NK-92 (cell line): ENCODE data around the gene FOXN4.
"Not testable (repeated sequence)": the region's sequence is repeated elsewhere in the genome, so short reads cannot be mapped to it uniquely, and the experiment has no call there.

ENCODE experiments used
- DNase-seq: peaks from one replicate; lab custom pipeline; 2025; ENCODE audit not compliant: unreplicated experiment; lab: John Stamatoyannopoulos, UW

The FOXN4 gene, protein sequence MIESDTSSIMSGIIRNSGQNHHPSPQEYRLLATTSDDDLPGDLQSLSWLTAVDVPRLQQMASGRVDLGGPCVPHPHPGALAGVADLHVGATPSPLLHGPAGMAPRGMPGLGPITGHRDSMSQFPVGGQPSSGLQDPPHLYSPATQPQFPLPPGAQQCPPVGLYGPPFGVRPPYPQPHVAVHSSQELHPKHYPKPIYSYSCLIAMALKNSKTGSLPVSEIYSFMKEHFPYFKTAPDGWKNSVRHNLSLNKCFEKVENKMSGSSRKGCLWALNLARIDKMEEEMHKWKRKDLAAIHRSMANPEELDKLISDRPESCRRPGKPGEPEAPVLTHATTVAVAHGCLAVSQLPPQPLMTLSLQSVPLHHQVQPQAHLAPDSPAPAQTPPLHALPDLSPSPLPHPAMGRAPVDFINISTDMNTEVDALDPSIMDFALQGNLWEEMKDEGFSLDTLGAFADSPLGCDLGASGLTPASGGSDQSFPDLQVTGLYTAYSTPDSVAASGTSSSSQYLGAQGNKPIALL

DNA sequence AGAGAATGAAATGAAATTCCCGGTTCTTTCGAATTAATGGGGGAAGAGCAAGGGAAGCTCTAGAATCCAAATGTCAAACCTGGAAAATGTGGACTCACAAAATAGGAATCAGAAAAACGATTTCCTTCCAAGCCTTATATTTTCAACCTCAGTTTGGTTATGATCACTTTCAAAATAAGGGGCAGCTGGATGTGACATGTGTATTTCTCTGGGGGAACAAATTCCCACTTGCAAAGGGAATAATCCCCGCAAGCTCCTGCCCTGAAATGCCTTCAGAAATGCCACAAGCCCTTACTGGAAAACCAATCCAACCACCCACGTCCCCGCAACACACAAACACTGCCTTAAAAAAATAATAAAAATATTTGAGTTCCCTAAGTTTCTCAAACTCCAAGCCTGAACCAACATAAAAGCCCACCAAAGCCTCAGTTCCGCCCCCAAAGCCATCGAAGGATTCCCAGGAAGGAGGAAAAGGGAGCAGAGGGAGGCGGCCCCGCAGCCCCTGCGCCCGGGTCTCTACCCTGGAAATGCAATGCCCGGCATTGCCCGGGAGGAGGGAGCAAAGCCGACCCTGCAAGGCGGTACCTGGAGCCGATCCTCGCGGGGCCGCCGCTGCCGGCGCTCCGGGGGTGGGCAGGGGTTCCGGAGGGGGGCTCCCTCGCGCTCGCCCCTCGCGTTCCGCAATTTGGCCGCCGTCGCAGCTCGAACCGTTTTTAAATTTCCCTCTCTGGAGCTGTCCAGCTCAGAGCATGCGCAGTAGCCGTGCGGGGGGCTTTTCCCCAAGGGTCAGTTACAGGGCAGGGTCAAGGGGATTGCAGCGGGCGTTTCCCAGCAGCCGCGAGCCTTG, at the start of gene FOXN4:
Gene FOXN4 (minus strand): TSS at position 751 of the 847 bp plus-strand sequence. CDS start 963 bp downstream, outside the sequence.
- no peak for DNase-seq

DNA sequence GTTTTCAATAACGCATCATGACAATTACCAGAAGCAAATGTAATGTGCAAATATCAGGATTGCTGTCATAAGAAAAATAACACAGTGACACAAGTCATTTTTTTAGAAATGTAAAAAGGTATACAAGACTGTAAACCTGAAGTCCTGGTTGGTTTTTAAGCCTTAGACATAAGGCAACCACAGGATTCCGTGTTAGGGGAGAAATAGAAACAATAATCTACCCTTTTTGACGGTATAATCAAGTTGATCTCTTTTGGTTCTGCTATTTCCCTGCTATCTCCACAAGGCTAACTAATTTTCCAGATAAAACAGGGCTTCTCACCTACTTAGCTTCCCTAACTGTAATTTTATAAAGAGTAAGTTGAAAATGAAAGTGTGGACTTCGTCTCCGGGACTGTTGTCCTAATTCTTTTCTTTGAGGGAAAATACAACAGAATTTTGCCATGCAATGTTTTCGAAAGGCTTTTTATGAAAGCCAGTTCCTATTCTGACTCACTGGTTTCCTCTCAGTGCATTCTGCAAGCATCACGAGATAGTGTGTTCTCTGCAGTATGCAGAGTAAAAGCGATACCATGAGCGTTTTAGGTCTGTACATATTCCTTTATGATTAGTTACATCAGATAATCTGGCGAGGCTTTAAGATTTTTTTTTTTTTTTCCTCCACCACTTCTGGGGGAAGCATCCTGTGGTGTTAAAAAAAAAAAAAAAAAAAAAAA, 49.2 kb upstream of the FOXN4 start:
- no peak for DNase-seq

DNA sequence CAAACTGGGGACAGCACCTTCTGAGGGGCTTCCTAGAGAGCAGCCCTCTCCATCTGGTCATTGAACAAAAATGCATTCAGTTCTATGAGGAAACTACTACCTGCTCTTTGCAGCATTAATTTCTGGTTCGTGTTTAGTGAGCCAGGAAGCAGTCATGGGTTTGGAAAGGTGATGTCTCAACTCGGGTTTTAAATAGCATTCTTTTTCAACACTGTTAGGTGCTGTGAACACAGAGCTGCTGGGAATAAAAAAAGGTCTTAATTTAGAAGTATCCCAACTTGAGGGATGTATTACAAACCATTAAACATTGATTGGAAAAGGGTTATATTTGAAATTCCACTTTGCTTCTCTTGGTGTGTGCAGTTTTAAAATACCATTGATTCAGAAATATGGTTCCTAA, 47.9 kb upstream of the FOXN4 start:
- no peak for DNase-seq

DNA sequence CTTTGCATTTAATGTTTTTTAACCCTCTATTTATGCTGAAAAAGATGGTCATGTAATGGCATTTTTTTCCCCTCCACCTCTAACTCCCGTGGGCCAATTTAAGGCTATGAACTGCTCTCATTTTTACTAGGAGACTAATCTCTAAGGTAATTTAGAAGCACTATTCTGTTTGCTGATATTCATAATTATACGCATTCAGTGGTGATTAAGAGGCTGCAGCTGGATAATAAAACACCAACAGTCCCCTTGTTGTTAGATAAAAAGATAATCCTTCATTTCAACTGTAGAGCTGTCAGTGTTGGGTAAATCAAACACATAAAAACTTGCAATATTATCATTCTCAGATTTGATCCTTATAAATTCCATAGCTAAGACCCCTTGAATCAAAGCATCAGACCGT, 47.5 kb upstream of the FOXN4 start:
- no peak for DNase-seq

DNA sequence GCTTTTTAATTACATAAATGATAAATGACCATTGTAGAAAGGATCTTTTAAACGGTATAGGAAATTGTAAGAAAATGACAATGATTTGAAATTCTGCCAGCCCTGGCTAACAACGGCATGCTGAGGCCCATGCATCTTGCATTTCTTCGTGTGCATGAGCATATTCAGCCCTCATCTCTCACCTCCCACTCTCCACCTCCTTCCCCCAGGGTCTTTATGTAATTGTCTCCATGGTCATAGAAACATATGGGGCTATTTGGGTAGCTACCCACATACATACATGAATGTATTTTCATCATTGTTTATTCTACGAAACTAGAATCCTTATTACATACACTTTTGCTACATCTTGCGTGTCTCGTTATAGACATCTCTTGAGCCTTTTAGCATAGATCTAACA, 43.1 kb upstream of the FOXN4 start:
- DNase-seq: no peak

DNA sequence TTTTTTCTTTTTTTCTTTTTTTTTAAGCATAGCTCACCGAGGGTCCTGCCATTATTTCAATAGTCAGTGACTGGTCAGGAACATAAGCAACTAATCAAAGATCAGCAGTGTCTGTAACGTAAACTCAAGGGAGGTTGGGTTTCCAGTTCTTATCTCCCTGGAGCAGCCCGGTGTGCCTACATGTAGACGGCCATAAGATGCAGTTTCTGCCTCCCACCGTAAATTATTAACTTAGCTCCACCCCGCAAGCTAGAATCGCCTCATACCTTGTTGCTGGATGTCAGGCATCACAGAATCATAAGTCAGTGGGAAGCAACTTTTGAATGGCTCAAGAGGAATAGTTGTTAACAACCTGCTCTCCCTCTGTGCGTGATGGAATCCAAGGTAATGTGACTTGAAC, 38.5 kb upstream of the FOXN4 start, which contains the start of gene MYO1H:
Gene MYO1H (plus strand): TSS at position 312 of the 400 bp plus-strand sequence. CDS start 61 bp downstream, at position 373.
- DNase-seq: no peak

DNA sequence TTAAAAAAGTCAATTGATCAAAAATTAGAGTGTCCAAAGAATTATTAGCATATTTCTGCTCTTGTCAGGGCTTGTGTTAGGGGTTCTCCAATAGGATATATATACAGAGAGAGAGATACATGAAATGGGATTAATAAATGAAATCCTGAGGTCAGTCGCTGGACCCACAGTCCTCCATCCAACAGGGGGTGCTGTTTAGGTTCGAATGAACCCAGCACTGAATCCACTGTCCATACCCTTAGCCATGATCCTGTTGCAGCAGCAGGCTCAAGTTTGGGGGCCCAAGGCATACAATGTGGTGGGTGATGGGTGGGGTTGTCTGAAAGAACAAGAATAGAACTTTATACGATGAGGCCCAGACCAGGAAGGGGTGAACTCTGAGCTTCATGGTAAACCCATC, 37.8 kb upstream of the FOXN4 start:
- no peak for DNase-seq

DNA sequence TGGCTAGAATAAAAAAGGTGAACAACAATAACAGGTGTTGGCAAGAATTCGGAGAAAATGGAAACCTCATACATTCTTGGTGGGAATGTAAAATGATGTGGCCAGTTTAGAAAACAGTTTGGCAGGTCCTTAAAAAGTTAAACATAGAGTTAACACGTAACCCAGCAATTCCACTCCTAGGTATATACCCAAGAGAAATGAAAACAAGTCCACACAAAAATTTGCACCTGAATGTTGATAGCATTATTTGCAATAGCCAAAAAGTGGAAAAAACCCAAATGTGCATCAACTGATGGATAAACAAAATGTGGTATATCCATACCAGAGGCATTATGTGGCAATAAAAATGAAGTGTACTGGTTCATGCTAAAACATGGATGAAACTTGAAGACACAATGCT, 36.3 kb upstream of the FOXN4 start:
- DNase-seq: no peak

DNA sequence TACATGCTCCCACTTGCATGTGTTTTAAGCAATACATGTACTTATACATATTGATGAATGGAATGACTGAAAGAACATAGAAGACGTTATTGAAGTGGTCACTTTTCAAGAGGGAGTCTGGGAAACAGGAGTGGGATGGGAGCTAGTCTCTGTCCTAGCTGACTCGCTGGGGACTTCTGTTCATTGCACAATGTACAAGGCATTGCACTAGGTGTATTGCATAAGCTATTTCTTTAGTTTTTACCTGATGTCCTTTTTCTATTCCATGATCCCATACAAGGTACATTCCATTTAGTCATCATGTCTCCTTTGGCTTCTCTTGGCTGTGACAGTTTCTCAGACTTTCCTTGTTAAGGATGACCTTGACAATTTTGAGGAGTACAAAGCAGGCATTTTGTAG, 34.6 kb upstream of the FOXN4 start:
- DNase-seq: no peak

DNA sequence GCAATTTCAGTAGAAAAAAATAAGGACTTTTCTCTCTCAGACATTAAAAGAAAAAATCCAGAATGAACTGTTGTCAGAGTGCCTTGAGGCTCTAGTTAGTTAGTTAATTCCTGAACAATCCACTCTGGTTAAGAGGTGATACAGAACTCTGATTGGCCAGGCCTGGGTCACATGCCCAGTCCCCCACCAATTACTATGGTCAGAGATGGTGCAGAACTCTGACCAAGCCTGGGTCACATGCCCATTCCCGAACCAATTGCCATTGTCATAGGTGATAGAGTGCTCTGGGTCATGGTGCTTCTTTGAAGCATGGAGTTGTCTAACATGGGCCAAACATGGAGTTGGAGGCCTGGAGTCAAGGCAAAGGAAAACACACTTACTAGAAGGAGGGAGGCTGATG, 27.5 kb upstream of the FOXN4 start:
- no peak for DNase-seq

DNA sequence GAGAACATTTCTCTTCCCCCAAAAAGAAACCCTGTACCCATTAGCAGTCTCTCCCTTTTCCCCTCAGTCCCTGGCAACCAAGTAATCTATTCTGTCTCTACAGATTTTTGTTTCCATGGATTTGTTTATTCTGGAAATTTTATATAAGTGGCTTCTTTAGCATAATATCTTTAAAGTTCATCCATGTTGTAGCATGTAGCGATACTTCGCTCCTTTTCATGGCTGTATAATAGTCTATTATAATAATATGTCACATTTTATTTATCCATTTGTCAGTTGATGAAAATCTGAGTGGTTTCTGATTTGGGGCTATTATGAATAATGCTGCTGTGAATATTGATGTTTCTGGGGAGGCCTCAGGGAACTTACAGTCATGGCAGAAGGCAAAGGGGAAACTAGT, 25.8 kb upstream of the FOXN4 start:
- no peak for DNase-seq

DNA sequence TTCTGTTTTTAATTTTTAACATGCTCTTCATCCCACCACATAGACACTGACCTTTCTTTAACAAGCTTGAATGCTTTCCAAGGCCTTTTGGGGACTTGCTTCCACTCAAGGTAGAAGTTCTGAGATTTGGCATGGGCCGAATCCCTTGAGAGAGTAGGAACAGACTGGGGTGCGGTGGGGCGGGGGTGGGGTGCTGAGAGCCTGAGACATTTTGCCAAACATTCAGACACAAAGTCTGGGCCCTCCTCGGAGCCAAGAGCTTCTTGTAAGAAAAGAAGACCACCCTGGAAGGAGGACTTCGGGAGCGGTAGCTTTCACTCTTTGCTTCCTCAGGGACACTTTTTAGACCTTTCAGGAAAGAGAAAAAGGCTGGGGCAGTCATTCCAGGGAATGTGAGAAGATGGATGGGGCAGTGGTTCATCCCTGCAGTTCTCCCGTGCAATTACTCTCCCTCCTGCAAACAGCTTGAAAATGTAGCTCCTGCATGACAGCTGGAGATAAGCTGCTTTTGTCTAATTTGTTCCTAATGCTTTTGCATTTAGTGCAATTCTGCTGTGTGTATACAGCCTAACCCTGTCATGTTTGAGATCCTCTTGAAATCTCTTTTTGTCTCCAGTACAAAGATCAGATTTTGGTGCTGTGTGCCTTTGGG, 22.3 kb upstream of the FOXN4 start:
- DNase-seq: no peak

DNA sequence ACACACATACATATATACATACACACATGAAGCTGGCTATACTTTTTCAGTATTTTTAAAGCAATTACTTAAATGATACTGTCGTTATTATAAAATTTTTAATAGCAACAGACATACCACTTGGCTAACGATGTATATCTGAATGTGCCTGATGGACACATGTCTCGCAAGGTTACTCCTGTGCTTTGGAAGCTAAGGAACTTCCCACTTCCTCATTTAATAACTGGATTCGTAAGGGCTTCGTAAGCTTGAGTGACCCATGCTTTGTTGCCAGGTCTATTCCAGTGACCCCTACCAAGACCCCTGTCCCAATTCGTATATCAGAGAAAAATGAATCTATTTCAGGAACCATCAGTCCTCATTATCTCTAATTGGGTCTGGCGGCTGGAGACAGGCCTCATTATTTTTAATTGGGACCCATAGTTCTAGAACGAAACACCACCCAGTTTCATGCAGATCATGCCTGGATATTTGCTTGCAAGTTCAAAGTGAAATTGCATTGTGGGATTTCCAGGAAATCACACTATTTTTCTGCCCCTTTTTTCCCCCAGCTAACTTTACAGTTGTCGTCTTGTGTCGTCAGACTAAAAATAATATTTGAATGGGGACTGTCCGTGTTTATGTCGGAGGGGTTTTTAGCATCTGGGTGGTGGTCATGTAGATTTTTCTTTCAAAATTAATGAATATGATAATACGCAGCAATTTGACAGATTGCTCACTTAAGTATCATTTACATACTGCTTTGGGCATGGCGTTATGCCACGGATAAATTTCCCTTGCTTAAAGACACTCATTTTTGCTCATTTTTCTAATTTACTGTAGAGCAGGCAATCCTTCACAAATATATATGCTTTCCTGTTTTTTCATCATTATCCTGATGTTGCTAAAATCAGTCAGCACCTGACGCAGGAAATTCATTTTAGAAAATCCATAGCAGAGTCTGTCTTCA, 21.5 kb upstream of the FOXN4 start:
- DNase-seq: no peak

DNA sequence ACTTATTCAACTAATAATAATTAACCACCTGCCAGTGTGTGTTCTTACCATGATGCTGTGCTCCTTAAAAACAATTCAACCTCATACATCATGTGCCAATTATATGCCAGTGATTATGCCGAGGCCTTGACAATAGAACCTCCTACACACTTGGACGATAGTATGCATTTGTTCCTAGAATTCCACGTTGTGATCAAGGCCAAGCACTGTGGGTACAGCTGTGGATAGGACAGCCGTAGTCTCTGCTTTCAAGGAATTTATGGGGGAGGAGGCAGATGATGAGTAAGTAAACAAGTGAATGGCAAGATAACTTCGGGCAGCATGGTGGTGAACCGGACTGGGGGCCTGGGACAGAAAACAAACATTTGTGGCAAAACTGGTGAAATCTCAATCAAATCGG, 20.6 kb upstream of the FOXN4 start:
- no peak for DNase-seq

DNA sequence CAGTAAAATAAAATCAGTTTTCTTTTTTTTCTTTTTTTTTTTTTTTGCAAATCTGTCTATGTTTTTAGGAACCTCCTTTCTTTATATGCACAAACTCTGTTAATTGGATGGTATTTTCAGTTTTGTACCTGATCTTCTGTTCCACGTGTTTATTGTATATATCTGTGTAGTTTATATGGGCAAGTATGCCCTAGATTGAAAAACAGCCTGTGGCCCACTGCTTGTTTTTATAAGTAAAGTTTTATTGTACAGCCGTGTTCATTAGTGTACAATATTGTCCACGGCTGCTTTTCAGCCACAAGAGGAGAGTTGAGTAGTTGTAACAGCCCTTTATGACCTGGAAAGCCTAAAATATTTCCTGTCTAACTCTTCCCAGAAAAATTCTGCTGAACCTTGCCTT, 19.9 kb upstream of the FOXN4 start:
- no peak for DNase-seq

DNA sequence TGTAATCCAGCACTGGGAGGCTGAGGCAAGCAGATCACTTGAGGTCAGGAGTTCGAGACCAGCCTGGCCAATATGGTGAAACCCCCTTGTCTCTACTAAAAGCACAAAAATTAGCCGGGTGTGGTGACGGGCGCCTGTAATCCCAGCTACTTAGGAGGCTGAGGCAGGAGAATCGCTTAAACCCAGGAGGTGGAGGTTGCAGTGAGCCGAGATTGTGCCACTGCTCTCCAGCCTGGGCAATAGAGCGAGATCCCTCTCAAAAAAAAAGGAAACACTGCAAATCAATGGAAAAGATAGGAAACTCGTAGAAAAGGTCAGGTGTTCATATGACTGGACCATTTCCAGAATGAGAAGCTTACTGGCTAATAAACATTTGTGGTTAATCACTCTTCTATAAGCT, 12.2 kb upstream of the FOXN4 start:
- not testable (repeated sequence) for DNase-seq

DNA sequence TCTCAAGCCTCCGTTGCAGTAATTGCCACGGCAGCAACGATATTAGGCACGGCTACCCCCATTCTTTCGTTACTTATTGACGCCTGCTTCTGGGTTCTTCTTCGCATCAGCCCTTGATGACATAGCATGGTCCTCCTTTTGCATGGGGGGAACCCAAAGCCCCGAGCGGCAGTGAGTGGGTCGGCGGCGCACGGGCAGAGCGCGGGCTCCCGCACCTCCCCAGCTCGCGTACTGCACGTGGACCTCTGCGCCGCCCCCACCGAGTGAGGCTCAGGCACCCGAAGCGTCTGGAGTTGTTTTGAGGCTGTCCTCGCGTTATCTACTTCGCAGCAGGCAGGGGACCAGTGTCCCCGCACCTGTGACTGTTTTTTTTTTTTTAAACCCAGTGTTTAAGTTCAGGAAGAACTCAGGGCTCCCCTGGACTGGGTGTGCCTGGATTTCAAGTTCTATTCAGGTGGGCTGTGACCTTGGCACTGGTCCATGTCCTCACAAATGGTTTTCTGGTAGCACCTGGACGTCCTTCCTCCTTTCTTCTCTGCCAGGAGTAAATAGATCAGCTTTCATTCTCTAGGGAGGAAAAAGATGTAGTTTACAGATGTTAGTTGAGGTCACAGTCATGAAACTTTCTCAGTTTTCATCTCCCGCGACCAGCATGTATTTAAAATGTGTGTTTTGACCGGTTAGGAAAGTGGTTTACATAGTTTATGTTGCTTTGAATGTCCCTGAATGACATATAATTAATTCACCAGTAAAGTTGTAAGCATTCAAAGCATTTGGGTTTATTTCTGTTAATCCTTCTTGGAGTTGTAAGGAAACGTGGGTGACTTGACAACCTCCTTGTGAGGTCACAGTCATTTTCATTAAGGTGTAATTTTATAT, 1.4 kb upstream of the FOXN4 start:
- DNase-seq: no peak

DNA sequence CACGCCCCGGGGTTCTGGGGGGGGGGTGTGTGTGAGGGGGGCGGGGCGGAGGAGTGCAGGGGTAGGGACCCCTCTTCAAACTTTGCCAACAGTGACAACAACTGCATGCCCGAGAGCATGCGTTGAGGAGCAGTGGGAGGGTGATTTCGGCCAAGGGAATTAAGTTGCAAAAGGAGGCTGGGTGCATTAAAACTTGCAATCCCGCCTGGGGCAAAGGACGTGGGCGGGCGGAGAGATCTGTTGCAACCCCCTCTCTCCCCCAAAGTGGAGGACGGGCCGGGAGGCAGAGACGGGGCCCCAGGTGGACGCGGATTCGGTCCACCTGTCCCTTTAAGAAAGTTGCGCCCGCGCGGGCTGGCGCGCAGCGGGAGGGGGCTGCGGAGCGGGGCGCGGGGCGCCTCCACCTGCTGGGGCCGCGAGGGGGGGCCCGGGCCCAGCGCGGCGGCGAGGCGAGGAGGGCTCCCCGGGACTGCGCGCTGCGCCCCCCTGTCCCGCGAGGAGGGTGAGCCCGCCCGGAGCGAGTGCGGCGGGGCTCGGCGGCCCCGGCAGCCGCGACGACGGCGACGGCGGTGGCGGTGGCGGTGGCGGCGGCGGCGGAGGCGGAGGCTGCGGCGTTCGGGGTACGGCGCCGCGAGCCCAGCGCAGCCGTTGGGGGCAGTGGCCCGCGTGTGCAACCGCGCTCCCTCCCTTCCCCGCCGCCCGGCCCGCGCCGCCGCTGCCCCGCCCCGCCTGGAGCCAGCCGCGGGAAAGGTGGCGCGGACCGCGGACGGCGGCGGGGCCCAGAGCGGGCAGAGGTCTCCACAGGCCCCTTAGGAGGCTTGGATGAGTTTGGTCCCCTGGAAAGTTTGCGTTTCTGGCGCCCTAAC, 530 bp upstream of the FOXN4 start:
- DNase-seq: no peak
